Activated CD4-positive, alpha-beta T cell treated with anti-CD3 and anti-CD28 coated beads, Interleukin-2, Interleukin-4, amounts not matched to agents 100 ng/mL and 50 ng/mL, durations not matched to agents 16 hours and 8 hours (primary cell): ENCODE measurements around the gene TRRAP.
"Not testable (repeated sequence)": the region's sequence is repeated elsewhere in the genome, so short reads cannot be mapped to it uniquely, and the experiment has no call there.

ENCODE experiments used
- DNase-seq: peaks from one replicate; pipeline ENCODE4 v3.0.0-alpha.2; 2020; ENCODE audit warnings: low spot score

TRRAP gene

GRCh38 chr7:99030457-99030856 is 152.1 kb downstream of the TRRAP start:
- DNase-seq, result no peak

GRCh38 chr7:99030951-99031350 is 152.6 kb downstream of the TRRAP start:
- DNase-seq, result no peak

- DNase-seq, result no peak
These were observed 153.2 kb downstream of the TRRAP start for GRCh38 chr7:99031496-99031895.

GRCh38 chr7:99032928-99033327 is 154.6 kb downstream of the TRRAP start:
- no peak for DNase-seq

- DNase-seq, result no peak
These were observed 155.4 kb downstream of the TRRAP start for GRCh38 chr7:99033765-99034164.

- DNase-seq, result no peak
These were observed 156.8 kb downstream of the TRRAP start for GRCh38 chr7:99034932-99035722.

- DNase-seq, result no peak
These were observed 157.6 kb downstream of the TRRAP start for GRCh38 chr7:99035723-99036545.

- DNase-seq, result peak; percentile 4
These were observed 158.3 kb downstream of the TRRAP start for GRCh38 chr7:99036546-99037111.

GRCh38 chr7:99037327-99037940 is 159.1 kb downstream of the TRRAP start:
- no peak for DNase-seq

GRCh38 chr7:99038086-99038855 is 159.9 kb downstream of the TRRAP start:
- DNase-seq, result no peak

- DNase-seq, result no peak
These were observed 161.1 kb downstream of the TRRAP start for GRCh38 chr7:99039384-99039891.

GRCh38 chr7:99040104-99040958 is 162.0 kb downstream of the TRRAP start:
- peak; percentile 61 for DNase-seq

- DNase-seq, result no peak
These were observed 163.2 kb downstream of the TRRAP start for GRCh38 chr7:99041526-99041925.

GRCh38 chr7:99042957-99043356 is 164.6 kb downstream of the TRRAP start:
- DNase-seq, result no peak

GRCh38 chr7:99044858-99045257 is 166.5 kb downstream of the TRRAP start:
- DNase-seq, result not testable (repeated sequence)

GRCh38 chr7:99046262-99046661 is 167.9 kb downstream of the TRRAP start:
- DNase-seq, result not testable (repeated sequence)

GRCh38 chr7:99046722-99047121 is 168.4 kb downstream of the TRRAP start:
- DNase-seq, result no peak

- no peak for DNase-seq
These were observed 169.3 kb downstream of the TRRAP start for GRCh38 chr7:99047526-99048077.

- no peak for DNase-seq
These were observed 172.6 kb downstream of the TRRAP start for GRCh38 chr7:99050971-99051370.

- DNase-seq, result no peak
These were observed 176.4 kb downstream of the TRRAP start for GRCh38 chr7:99054781-99055180.
